DOHH2 (cell line): ENCODE measurements around the gene CDH1.

ENCODE experiments used
- H3F3A ChIP-seq: fragments of 200-600 bp; sonication (generic), shearing (Covaris generic); 2 replicates; pipeline ENCODE4 v1.6.0; 2016; ENCODE audit warnings: antibody characterized with exemption, mild to moderate bottlenecking; ENCODE audit not compliant: control insufficient read depth, insufficient read depth
- H3K27ac ChIP-seq: fragments of 200-600 bp; sonication (generic); 2 replicates; pipeline ENCODE4 v1.5.1; 2014; ENCODE audit warnings: low read depth, mild to moderate bottlenecking, low read length, moderate library complexity
- H3K27me3 ChIP-seq: fragments of 200-600 bp; sonication (generic); 2 replicates; pipeline ENCODE4 v1.6.1; 2014; ENCODE audit warnings: mild to moderate bottlenecking, low read length, mixed read lengths; ENCODE audit not compliant: control insufficient read depth
- H3K36me3 ChIP-seq: fragments of 200-600 bp; sonication (generic); 2 replicates; pipeline ENCODE4 v1.6.1; 2014; ENCODE audit warnings: mild to moderate bottlenecking, low read length, moderate library complexity, mixed read lengths; ENCODE audit not compliant: control insufficient read depth
- H3K4me1 ChIP-seq: fragments of 200-600 bp; sonication (generic); 2 replicates; pipeline ENCODE4 v1.6.1; 2014; ENCODE audit warnings: mild to moderate bottlenecking, low read length, mixed read lengths; ENCODE audit not compliant: control insufficient read depth
- H3K4me2 ChIP-seq: fragments of 200-600 bp; sonication (generic); 2 replicates; pipeline ENCODE4 v1.6.0; 2014; ENCODE audit warnings: mild to moderate bottlenecking, low read length, moderate library complexity
- H3K4me3 ChIP-seq: fragments of 200-600 bp; sonication (generic); 2 replicates; pipeline ENCODE4 v1.5.1; 2014; ENCODE audit warnings: mild to moderate bottlenecking, low read length, mixed read lengths
- H3K79me2 ChIP-seq: fragments of 200-600 bp; sonication (generic); 2 replicates; pipeline ENCODE4 v1.6.1; 2014; ENCODE audit warnings: mild to moderate bottlenecking, low read length, mixed read lengths; ENCODE audit not compliant: control insufficient read depth
- H3K9me2 ChIP-seq: fragments of 200-600 bp; sonication (generic); replicated peaks from 2 replicates; pipeline ENCODE4 v1.6.1; 2014; ENCODE audit warnings: mild to moderate bottlenecking, low read length, mixed read lengths; ENCODE audit not compliant: control insufficient read depth
- H3K9me3 ChIP-seq: fragments of 200-600 bp; sonication (generic); 2 replicates; pipeline ENCODE4 v1.6.1; 2014; ENCODE audit warnings: antibody characterized with exemption, low read length, mixed read lengths; ENCODE audit not compliant: control insufficient read depth, insufficient read depth
- H4K20me1 ChIP-seq: fragments of 200-600 bp; sonication (generic); 2 replicates; pipeline ENCODE4 v1.6.0; 2014; ENCODE audit warnings: low read depth, mild to moderate bottlenecking, antibody characterized with exemption, low read length, moderate library complexity; ENCODE audit not compliant: control insufficient read depth, insufficient read depth
- EZH2phosphoT487 ChIP-seq: fragments of 200-600 bp; sonication (generic); IDR thresholded peaks from 2 replicates; pipeline ENCODE4 v1.6.1; 2017; ENCODE audit warnings: borderline replicate concordance, mild to moderate bottlenecking, antibody characterized with exemption, low read length, moderate library complexity, mixed read lengths
- TF ChIP-seq, protein P1 (sequence below): fragments of 200-600 bp; sonication (generic); IDR thresholded peaks from one replicate; pipeline ENCODE4 v1.5.1; 2014; ENCODE audit warnings: antibody characterized with exemption, mild to moderate bottlenecking, low read depth, low read length; ENCODE audit not compliant: poor library complexity, severe bottlenecking

The CDH1 gene

DNA sequence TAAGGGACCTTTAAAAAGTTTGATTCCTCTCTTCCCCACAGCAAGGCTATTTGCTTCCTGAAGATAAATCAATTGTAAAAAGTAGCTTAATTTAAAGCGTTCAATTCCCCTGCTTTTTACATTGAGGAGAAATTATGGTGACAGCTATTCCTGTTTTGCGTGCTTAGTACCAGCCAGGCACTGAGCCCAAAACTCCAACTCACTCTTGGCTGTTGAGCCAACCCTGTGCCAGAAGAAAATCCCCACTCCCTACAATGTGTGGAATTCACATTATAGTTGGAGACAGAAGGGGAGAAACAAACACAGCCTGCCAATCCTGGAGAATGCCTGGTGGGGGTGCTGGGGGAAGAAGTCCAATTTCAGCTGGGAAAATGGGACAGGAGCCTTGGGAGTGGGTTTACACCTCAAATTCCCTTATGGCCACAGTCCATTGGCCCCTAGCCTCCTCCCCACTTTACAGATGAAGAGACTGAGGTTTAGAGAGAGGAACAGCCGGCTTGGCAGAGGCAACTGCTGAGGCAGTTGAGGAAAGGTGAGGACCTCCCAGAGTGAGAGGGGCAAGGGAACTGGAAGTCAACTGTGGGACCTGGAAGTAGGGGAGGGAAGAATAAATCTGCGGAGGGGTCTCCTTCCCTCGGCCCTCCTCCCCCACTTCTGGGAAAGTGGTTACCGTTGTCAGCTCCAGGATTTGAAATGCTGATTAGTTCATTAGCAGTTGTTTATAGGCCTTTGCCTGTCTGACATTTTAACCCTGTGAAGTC, 26.1 kb downstream of the CDH1 start:
- Histone ChIP-seq H4K20me1 (no peaks in the 10 kb centered on the region), H3K4me3 (no peak overlapping the region), H3K27me3 (no peaks in the 10 kb centered on the region), H3K9me3 (no peaks in the 10 kb centered on the region), H3K9me2 (no peaks in the 10 kb centered on the region), H3F3A (no peaks in the 10 kb centered on the region), H3K4me2 (no peak overlapping the region), H3K79me2 (no peaks in the 10 kb centered on the region), H3K4me1 (0 out of 2 replicates have a peak, but pooled peaks cover 3% of the 10 kb centered on the region), H3K36me3 (no peaks in the 10 kb centered on the region), H3K27ac (no peak overlapping the region)
- TF ChIP-seq, protein P1, sequence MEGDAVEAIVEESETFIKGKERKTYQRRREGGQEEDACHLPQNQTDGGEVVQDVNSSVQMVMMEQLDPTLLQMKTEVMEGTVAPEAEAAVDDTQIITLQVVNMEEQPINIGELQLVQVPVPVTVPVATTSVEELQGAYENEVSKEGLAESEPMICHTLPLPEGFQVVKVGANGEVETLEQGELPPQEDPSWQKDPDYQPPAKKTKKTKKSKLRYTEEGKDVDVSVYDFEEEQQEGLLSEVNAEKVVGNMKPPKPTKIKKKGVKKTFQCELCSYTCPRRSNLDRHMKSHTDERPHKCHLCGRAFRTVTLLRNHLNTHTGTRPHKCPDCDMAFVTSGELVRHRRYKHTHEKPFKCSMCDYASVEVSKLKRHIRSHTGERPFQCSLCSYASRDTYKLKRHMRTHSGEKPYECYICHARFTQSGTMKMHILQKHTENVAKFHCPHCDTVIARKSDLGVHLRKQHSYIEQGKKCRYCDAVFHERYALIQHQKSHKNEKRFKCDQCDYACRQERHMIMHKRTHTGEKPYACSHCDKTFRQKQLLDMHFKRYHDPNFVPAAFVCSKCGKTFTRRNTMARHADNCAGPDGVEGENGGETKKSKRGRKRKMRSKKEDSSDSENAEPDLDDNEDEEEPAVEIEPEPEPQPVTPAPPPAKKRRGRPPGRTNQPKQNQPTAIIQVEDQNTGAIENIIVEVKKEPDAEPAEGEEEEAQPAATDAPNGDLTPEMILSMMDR = no peak
- no peak for TF ChIP-seq EZH2phosphoT487

DNA sequence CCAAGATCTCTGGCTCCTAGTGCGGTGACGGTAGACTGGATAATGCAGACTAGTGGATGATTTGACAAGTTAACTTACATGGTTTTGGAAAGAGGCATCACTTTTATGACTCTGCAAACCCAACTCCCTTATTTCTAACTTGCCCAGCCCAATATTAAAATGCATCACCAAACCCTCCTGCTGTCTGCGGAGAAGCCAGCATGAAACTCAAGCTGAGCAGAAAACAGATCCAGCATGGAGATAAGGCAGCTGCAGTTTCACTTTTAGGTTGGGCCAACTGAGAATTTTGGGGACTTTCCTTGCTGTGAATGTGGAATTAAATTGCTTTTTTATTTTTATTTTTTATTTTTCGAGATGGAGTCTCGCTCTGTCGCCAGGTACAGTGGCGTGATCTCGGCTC, 27.8 kb downstream of the CDH1 start:
- Histone ChIP-seq H3K36me3 (no peaks in the 10 kb centered on the region), H3K27me3 (no peaks in the 10 kb centered on the region), H3F3A (no peaks in the 10 kb centered on the region), H3K9me2 (no peaks in the 10 kb centered on the region), H3K4me2 (no peak overlapping the region), H4K20me1 (no peaks in the 10 kb centered on the region), H3K4me3 (no peak overlapping the region), H3K4me1 (0 out of 2 replicates have a peak, but pooled peaks cover 3% of the 10 kb centered on the region), H3K9me3 (no peaks in the 10 kb centered on the region), H3K79me2 (no peaks in the 10 kb centered on the region), H3K27ac (no peak overlapping the region)
- TF ChIP-seq EZH2phosphoT487 = no peak
- TF ChIP-seq, protein P1 = no peak

DNA sequence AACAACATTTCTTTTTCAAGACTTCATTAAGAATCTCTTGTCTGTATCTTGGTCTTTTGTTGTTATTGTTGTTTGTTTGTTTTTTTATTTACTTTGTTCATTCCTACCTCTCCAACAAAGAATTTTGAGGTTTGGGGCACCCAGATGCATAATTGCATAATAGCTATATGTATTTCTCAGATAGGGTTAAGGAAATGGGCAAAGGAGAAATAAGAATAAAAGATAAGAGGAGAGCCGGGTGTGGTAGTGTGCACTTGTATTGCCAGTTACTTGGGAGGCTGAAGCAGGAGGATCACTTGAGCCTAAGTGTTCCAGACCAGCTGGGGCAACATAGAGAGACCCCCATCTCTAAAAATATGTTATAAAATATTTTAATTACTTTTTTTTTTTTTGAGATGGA, 30.5 kb downstream of the CDH1 start:
- no peaks in the 10 kb centered on the region for H3K36me3 ChIP-seq
- no peaks in the 10 kb centered on the region for H3K79me2 ChIP-seq
- no peaks in the 10 kb centered on the region for H3F3A ChIP-seq
- no peaks in the 10 kb centered on the region for H3K9me3 ChIP-seq
- H3K4me2 ChIP-seq = no peak overlapping the region
- H3K4me3 ChIP-seq = no peak overlapping the region
- TF ChIP-seq EZH2phosphoT487 = no peak
- TF ChIP-seq, protein P1 = no peak
- H3K9me2 ChIP-seq = no peaks in the 10 kb centered on the region
- no peaks in the 10 kb centered on the region for H3K4me1 ChIP-seq
- no peak overlapping the region for H3K27ac ChIP-seq
- H3K27me3 ChIP-seq = no peaks in the 10 kb centered on the region
- no peaks in the 10 kb centered on the region for H4K20me1 ChIP-seq
